HTR-8/SVneo (cell line): ENCODE data around the gene MYH6.

Experiments
- DNase-seq: peaks from one replicate; pipeline ENCODE4 v3.0.0; 2011; ENCODE audit warnings: low spot score, mixed read lengths; ENCODE audit not compliant: insufficient read length
- FAIRE-seq: peaks from 2 replicates; lab custom pipeline; 2011; peaks lifted over from hg19 to GRCh38; lab: Jason Lieb, UNC

Gene MYH6

DNA sequence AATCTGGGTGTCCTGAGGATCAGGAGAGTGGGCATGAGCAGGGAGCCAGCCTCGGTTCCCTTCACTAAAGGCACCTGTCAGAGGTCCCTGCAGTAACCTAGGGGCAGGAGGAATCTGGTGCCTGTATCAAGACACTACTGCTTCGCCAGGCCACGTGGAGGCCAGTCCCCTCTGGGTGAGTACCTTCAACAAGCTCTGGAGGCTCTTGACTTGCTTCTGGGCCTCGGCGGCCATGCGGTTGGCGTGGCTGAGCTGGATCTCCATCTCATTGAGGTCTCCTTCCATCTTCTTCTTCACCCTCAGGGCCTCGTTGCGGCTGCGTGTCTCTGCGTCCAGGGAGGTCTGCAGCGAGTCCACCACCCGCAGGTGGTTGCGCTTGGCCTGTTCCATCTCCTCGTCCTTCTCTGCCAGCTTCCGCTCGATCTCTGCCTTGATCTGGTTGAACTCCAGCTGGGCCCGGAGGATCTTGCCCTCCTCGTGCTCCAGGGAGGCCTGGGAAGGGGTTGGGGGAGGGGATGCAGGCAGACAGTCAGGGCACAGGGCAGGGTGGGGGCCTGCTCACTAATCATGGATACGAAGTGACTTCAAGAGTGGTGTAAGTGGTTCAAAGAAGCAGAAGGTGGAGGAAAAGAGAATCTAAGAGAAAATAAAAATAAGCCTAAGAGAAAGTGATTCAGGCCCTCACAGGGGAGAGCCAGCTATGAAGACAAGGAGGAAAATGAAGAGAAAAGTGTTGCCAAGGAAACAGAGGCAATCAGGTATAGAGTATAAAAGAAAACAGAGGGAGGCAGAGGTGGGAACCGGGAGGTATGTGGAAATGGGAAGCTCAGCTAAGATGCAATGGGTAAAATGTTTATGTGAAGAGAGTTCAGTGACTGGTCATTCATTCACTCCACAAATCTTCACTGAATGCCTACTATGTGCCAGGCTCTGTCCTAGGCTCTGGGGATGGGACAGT lies 8.0 kb upstream of the MYH6 start:
- no peak for DNase-seq
- FAIRE-seq = no peak

DNA sequence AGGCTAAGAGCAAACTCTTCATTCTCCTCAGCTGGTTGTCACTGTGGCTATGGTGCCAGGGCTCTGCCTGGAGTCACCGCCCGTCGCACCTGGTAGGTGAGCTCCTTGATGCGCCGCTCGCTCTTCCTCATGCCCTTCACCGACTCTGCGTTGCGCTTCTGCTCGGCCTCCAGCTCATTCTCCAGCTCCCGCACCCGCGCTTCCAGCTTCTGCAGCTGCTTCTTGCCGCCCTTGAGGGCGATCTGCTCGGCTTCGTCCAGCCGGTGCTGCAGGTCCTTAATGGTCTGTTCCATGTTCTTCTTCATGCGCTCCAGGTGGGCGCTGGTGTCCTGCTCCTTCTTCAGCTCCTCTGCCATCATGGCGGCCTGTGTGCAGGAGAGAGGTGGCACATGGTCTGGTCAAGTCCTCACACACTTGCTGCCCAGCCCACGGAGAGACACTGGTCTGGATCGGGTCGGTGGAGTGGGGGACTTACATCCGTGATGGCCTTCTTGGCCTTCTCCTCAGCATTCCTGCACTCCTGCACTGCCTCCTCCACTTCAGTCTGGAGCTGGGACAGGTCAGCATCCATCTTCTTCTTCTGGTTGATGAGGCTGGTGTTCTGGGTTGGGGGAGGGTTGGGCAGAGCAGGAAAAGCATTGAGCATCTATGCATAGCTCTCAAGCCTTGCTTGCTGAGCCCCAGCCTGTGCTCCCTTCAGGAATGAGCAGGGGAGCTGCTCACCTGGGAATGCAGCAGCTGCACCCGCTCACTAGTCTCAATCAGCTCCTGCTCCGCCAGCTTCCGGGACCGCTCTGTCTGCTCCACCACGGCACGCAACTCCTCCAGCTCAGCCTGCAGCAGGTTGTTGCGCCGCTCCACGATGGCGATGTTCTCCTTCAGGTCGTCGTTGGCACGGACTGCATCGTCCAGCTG lies 7.1 kb upstream of the MYH6 start:
- FAIRE-seq = no peak
- DNase-seq = no peak

DNA sequence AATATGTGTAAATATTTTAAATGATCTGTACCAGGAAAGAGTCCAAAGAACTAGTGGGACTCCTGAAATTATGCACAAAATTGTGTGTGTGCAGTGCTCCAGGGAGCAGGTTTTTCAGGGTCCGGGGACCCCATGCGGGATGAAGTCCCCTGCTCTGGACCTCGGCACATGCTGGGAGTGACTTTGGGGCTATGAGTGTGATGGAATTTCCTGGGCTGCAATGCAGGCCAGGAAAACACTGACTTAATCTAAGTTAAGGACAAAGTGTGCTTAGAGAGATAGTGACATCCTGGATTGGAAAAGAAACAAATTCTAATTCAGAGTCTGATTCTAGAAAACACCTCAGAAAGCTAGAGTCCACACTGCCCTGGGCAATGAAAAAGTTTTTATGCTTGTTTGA lies 6.2 kb upstream of the MYH6 start:
- no peak for FAIRE-seq
- no peak for DNase-seq

DNA sequence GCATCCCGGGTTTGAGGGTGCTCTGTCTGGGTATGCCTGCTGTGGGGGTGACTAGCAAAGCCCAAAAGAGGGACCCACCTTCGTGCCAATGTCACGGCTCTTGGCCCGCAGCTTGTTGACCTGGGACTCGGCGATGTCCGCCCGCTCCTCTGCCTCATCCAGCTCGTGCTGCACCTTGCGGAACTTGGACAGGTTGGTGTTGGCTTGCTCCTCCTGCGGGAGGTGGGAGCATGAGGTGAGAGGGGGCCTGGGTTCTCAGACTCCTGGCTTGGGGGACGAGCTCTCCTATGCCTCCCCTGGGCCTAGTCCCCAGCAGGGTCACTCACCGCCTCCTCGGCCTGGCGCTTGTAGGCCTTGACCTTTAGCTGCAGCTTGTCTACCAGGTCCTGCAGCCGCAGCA lies 5.6 kb upstream of the MYH6 start:
- no peak for FAIRE-seq

GRCh38 chr14:23411563-23412525 lies 3.8 kb upstream of the MYH6 start:
- no peak for FAIRE-seq
- no peak for DNase-seq

More for the DNA sequence above, 5.6 kb upstream of the MYH6 start:
- DNase-seq = no peak

- no peak for FAIRE-seq
- DNase-seq = no peak
These were observed 2.0 kb upstream of the MYH6 start for GRCh38 chr14:23409966-23410635.

DNA sequence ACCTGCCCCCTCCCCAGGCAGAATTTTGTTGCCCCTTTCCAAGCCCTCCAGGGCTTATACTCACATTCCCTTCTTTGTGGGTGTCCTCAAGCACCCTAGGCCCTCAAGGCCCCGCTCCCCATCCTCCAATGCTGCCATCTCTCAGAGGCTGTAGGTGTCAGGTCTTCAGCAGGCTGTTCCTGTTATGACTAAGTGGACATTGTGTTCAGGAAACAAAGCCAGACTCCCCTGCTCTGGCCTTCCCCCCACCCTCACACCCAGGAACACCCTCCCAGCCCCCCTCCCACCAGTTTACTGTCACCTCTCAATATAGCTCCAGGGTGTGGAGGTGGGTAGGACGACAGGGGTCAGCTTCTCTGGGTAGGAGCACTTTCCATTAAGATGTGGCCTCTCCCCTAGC lies 1.4 kb upstream of the MYH6 start:
- DNase-seq (no peak), FAIRE-seq (no peak)

DNA sequence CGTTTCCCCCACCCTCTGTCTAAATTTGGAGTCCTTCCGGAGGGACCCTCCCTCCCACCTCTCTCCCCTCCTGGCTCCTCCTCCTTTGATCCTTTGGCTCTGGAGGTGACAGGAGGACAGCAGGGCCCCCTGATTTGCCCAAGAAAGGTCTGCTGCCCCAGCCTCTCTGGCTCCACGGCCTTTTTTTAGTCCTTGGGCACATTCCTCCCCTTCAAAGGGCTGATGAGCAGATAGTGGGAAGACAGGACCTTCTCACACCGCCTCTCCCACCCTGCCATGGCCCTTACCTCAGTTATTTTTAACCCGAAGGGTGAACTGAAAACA lies 196 bp upstream of the MYH6 start:
- DNase-seq (no peak), FAIRE-seq (no peak)

- no peak for FAIRE-seq
- no peak for DNase-seq
These were observed 1.2 kb downstream of the MYH6 start for GRCh38 chr14:23406725-23407355.

DNA sequence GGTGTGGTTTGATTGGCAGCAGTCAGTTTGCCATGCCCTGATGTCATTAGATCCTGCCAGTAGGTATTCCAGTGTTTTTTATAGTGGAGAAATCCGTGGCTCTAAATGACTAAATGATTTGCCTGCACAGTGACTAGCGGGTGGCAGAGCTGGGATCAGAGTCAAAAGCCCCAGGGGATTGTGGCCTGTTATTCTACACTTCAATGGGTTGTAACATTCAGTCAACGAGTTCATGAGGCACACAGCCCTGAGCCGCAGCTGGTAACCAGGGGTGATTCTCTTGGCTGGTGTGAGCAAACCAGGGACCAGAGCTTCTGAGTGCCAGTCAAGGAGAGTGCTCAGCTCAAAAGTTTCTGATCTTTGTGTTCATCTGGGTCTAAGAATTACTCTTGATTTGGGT lies 1.8 kb downstream of the MYH6 start:
- FAIRE-seq (no peak), DNase-seq (no peak)

GRCh38 chr14:23405516-23406025 lies 2.5 kb downstream of the MYH6 start:
- DNase-seq (no peak), FAIRE-seq (no peak)

DNA sequence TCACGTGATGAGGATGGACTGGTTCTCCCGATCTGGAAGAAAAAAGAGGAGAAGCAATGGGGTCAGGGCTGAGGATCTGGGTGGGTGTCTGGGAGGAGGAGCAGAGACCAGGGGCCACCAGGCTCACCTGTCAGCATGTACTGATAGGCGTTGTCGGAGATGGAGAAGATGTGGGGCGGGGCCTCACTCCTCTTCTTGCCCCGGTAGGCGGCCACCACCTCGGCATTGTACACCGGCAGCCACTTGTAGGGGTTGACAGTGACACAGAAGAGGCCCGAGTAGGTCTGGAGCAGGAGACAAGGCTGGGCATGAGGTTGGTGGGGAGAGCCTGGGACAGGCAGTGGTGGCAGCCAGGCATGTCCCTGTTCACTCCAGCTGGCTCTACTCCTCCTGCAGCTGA lies 3.0 kb downstream of the MYH6 start:
- FAIRE-seq = no peak

DNA sequence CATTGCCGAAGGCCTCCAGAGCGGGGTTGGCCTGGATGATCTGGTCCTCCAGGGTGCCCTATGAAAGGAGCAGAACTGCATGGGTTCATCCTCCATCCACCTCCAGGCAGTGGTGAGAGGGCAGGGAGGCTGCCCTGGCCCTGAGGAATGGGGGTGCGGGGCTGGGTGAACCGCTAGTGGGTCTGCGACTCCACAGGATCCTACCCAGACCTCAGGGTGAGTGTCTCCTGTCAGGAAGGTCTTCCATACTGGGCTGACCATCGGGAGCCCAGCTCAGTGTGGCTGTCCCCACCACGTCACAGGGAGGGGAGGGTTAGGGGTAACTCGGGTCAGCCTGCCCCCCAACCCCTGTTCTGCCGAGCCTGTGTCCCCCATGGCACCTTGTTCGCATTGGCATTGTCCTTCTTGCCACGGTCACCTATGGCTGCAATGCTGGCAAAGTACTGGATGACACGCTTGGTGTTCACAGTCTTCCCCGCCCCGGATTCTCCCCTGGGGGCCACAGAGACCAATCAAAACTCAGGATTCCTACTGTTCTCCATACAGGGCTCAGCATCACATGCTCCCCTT lies 3.7 kb downstream of the MYH6 start:
- DNase-seq (no peak), FAIRE-seq (no peak)

More for the DNA sequence above, 3.0 kb downstream of the MYH6 start:
- no peak for DNase-seq

DNA sequence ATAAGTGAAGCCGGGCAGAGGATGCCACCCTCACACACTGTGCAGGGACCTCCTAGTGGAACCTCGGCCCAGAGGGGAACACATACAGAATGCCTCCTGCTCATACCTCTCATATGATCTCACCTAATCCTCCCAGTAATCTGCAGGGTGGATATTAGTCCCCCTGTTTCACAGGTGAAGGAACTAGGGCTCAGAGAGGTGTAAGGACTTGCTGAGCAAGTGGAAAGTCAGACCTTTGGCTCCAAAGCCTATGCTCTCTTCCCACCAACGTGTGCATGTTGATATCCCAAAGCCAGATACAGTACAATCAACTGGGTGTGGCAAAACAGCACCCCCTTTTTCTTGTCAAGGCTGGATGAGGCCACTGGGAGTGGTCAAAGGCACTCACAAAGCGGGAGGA lies 4.2 kb downstream of the MYH6 start:
- DNase-seq = no peak
- FAIRE-seq = no peak

DNA sequence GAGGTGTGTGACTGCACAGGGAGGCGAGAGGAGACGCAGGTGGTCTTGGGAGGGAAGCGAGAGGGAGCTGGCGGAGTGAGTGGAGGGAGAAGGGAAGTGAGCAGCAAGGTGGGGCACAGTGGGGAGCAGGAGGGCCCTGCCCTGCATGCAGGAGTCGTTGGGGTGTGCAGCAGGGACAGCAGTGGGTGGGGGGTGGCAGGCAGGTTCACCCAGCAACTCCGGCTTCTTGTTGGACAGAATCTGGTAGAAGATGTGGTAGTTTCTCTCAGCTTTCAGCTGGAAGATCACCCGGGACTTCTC lies 5.0 kb downstream of the MYH6 start:
- no peak for DNase-seq
- no peak for FAIRE-seq

- DNase-seq (no peak), FAIRE-seq (no peak)
These were observed 5.6 kb downstream of the MYH6 start for GRCh38 chr14:23402296-23403138.

GRCh38 chr14:23401291-23401690 lies 6.8 kb downstream of the MYH6 start:
- FAIRE-seq (no peak), DNase-seq (no peak)
